ENCODE measurements around the gene ZC3H7B. TPM values are rescaled to one million over a fixed set of nuclear protein-coding genes. Genes with fewer than 3 reads are reported as not detected.
A peak's percentile ranks its signal among the peaks of the same experiment; 100 is the strongest.

ZC3H7B gene
- total RNA-seq, 2 donors from 2014 or later, result 35.2 to 51.7 TPM

- H3K9me3 ChIP-seq, result no peaks in the 10 kb centered on the region
- intact Hi-C loops (cut with DNase I), result no loop called here
- DNase-seq, result no peak
- TF ChIP-seq, protein P1, sequence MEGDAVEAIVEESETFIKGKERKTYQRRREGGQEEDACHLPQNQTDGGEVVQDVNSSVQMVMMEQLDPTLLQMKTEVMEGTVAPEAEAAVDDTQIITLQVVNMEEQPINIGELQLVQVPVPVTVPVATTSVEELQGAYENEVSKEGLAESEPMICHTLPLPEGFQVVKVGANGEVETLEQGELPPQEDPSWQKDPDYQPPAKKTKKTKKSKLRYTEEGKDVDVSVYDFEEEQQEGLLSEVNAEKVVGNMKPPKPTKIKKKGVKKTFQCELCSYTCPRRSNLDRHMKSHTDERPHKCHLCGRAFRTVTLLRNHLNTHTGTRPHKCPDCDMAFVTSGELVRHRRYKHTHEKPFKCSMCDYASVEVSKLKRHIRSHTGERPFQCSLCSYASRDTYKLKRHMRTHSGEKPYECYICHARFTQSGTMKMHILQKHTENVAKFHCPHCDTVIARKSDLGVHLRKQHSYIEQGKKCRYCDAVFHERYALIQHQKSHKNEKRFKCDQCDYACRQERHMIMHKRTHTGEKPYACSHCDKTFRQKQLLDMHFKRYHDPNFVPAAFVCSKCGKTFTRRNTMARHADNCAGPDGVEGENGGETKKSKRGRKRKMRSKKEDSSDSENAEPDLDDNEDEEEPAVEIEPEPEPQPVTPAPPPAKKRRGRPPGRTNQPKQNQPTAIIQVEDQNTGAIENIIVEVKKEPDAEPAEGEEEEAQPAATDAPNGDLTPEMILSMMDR (IDR thresholded peaks at IDR 0.05), result no peak
- H3K27ac ChIP-seq, result peak overlapping the region; percentile 98
- peaks cover 9% of the 10 kb centered on the region for H3K4me1 ChIP-seq
- peak overlapping the region; percentile 61 for H3K4me3 ChIP-seq
- no peaks in the 10 kb centered on the region for H3K27me3 ChIP-seq
- H3K36me3 ChIP-seq, result no peaks in the 10 kb centered on the region
- peak overlapping the region; percentile 82 to 86 for H3K9ac ChIP-seq (ENCODE audit: low read depth in 2 of 2, low read length in 2 of 2)
Observed at GRCh38 chr22:41383085-41383484, 81.8 kb downstream of the ZC3H7B start.

DNA sequence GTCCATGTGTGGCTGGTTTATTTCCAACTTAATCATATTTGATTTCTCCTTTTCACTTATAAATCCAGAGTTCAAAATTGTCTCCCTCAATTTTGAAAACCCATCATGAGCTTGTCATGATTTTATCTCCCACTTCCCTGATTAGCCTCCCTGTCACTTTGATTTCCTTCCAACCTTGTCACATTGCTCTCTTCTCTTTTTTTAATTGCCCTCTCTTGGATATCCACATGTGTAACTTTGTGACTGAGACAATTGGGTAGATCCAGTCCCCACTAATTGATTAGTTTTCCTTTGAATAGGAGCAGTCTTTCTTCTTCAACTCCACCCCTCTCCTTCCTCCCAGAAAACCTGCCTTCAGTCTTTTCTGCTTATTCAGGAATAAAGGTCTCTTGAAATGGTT is 82.8 kb downstream of the ZC3H7B start:
- peak overlapping the region; percentile 98 for H3K27ac ChIP-seq
- TF ChIP-seq, protein P1 (IDR thresholded peaks at IDR 0.05), result no peak

GRCh38 chr22:41387341-41387740 is 86.0 kb downstream of the ZC3H7B start:
- no peak for DNase-seq

More for the DNA sequence above, 82.8 kb downstream of the ZC3H7B start:
- H3K9me3 ChIP-seq, result no peaks in the 10 kb centered on the region
- peak overlapping the region in 1 of 2 donors; percentile 86 for H3K9ac ChIP-seq (ENCODE audit: low read depth in 2 of 2, low read length in 2 of 2)
- H3K27me3 ChIP-seq, result no peaks in the 10 kb centered on the region
- intact Hi-C loops (cut with DNase I), result no loop called here
- no peaks in the 10 kb centered on the region for H3K36me3 ChIP-seq
- no peak overlapping the region for H3K4me3 ChIP-seq
- H3K4me1 ChIP-seq, result peaks cover 9% of the 10 kb centered on the region
- DNase-seq, result no peak

DNA sequence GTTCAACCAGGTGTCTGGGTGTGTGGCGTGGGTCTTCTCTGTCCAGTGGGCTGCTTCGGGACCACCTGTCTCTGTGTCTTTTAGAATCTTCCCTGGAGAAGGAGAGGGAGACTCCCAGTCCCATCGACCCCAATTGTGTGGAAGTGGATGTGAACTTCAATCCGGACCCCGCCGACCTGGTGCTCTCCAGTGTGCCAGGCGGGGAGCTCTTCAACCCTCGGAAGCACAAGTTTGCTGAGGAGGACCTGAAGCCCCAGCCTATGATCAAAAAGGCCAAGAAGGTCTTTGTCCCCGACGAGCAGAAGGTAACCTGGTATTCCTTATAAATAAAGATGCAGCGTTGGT is 92.7 kb downstream of the ZC3H7B start:
- TF ChIP-seq, protein P1 (IDR thresholded peaks at IDR 0.05), result no peak
- no peak for DNase-seq
- intact Hi-C loops (cut with DNase I), result no loop called here
- peaks cover 9% of the 10 kb centered on the region for H3K4me1 ChIP-seq
- no peak overlapping the region for H3K27ac ChIP-seq
- no peak overlapping the region for H3K9ac ChIP-seq (ENCODE audit: low read depth in 2 of 2, low read length in 2 of 2)
- H3K27me3 ChIP-seq, result no peaks in the 10 kb centered on the region
- no peaks in the 10 kb centered on the region for H3K9me3 ChIP-seq
- no peak overlapping the region for H3K4me3 ChIP-seq
- peaks cover 10% of the 10 kb centered on the region for H3K36me3 ChIP-seq

More at GRCh38 chr22:41387341-41387740, 86.0 kb downstream of the ZC3H7B start:
- peaks cover 9% of the 10 kb centered on the region for H3K4me1 ChIP-seq
- intact Hi-C loops (cut with DNase I), result no loop called here
- TF ChIP-seq, protein P1 (IDR thresholded peaks at IDR 0.05), result no peak
- no peak overlapping the region for H3K27ac ChIP-seq
- no peak overlapping the region for H3K4me3 ChIP-seq
- H3K9ac ChIP-seq (ENCODE audit: low read depth in 2 of 2, low read length in 2 of 2), result no peak overlapping the region
- H3K27me3 ChIP-seq, result no peaks in the 10 kb centered on the region
- no peaks in the 10 kb centered on the region for H3K36me3 ChIP-seq
- no peaks in the 10 kb centered on the region for H3K9me3 ChIP-seq

DNA sequence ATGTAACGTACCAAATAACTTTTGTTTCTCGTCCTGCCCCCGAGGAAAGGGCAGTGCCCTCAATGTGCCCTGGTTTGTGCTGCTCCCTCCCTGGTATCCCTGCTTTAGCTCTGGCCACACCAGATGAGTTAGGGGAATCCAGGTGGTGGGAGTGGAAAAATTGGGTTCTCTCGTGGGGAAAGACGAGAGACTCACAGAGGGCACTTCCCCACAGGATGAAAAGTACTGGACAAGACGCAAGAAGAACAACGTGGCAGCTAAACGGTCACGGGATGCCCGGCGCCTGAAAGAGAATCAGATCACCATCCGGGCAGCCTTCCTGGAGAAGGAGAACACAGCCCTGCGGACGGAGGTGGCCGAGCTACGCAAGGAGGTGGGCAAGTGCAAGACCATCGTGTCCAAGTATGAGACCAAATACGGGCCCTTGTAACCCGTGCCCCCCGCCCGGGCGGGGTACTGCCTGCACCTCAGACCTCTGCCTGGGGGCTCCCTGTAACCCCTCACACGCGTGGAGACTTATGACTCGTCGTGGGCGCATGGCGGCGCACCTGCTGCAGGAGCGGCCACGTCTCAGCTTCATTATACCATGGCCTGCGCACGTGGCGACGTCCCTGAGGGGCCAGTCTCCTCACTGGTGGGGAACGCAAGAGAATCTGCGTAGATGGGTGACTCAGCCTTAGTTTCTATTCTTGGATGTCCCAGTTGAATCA is 94.4 kb downstream of the ZC3H7B start:
- Histone ChIP-seq H3K36me3 (peaks cover 10% of the 10 kb centered on the region), H3K4me1 (peaks cover 9% of the 10 kb centered on the region), H3K27me3 (no peaks in the 10 kb centered on the region), H3K27ac (no peak overlapping the region), H3K4me3 (no peak overlapping the region), H3K9ac (ENCODE audit: low read depth in 2 of 2, low read length in 2 of 2) (no peak overlapping the region), H3K9me3 (no peaks in the 10 kb centered on the region)
- TF ChIP-seq, protein P1 (IDR thresholded peaks at IDR 0.05), result no peak
- no peak for DNase-seq
- intact Hi-C loops (cut with DNase I), result no loop called here
